Natural killer cell (primary cell): ENCODE data around the gene CGB3. TPM values are rescaled to one million over a fixed set of nuclear protein-coding genes. Genes with fewer than 3 reads are reported as not detected.
A peak's percentile ranks its signal among the peaks of the same experiment; 100 is the strongest.

ENCODE experiments used
- ATAC-seq, 3 donors: fragments of 150-1000 bp in 2 of 3; fragments of 200-7000 bp in 1 of 3; cut with Tn5 transposase; 1 replicate in 1 of 3; 2 replicates in 2 of 3; pipeline ENCODE4 v1.10.0; 2021; ENCODE audit warnings: mild to moderate bottlenecking in 2 of 3, moderate library complexity in 2 of 3
- DNase-seq, 2 donors: peaks; one replicate each; pipeline versions ENCODE4 v3.0.0 to v3.0.0-alpha.2; 2013 to 2021; ENCODE audit warnings: mixed read lengths in 1 of 2
- H3K27ac ChIP-seq: one replicate; pipeline ENCODE4 v1.5.1; 2013; ENCODE audit warnings: mild to moderate bottlenecking, low read length
- H3K27me3 ChIP-seq: one replicate; pipeline ENCODE4 v1.6.1; 2013; ENCODE audit warnings: low read length; ENCODE audit not compliant: control insufficient read depth, insufficient read depth
- H3K36me3 ChIP-seq: one replicate; pipeline ENCODE4 v1.6.1; 2013; ENCODE audit warnings: low read length; ENCODE audit not compliant: control insufficient read depth, insufficient read depth
- H3K4me1 ChIP-seq: one replicate; pipeline ENCODE4 v1.6.1; 2013; ENCODE audit warnings: low read length; ENCODE audit not compliant: control insufficient read depth, insufficient read depth
- H3K4me3 ChIP-seq: one replicate; pipeline ENCODE4 v1.5.1; 2013; ENCODE audit warnings: low read length
- H3K9me3 ChIP-seq: one replicate; pipeline ENCODE4 v1.6.1; 2013; ENCODE audit warnings: low read length; ENCODE audit not compliant: control insufficient read depth, insufficient read depth
- H3K27ac Mint-ChIP-seq, 2 donors: one replicate each; pipeline ENCODE4 v1.8.0; 2022; ENCODE audit warnings: mild to moderate bottlenecking in 2 of 2, mixed read lengths in 2 of 2, moderate library complexity in 1 of 2
- H3K27me3 Mint-ChIP-seq, 2 donors: one replicate each; pipeline ENCODE4 v1.8.0; 2022; ENCODE audit warnings: low read depth in 2 of 2, mixed read lengths in 2 of 2
- H3K36me3 Mint-ChIP-seq: one replicate; pipeline ENCODE4 v1.8.0; 2022; ENCODE audit warnings: mixed read lengths
- H3K4me1 Mint-ChIP-seq, 2 donors: one replicate each; pipeline ENCODE4 v1.8.0; 2022; ENCODE audit warnings: mixed read lengths in 2 of 2
- H3K4me3 Mint-ChIP-seq: one replicate; pipeline ENCODE4 v1.8.0; 2022; ENCODE audit warnings: mild to moderate bottlenecking, moderate library complexity, mixed read lengths
- H3K9me3 Mint-ChIP-seq, 2 donors: one replicate each; pipeline ENCODE4 v1.8.0; 2022; ENCODE audit warnings: mixed read lengths in 2 of 2
- CTCF ChIP-seq: fragments of 200-600 bp; IDR thresholded peaks from one replicate; pipeline ENCODE4 v1.8.0; 2022; ENCODE audit warnings: antibody characterized with exemption
- WGBS: methylation state at CpG from one replicate; pipeline ENCODE4 v1.1.7; 2013; ENCODE audit warnings: missing lambda C conversion rate; ENCODE audit not compliant: insufficient coverage; 5-methylcytosine and 5-hydroxymethylcytosine counted together
- intact Hi-C: fragments of 100-400 bp; cut with micrococcal nuclease; formaldehyde crosslinking; loops from one replicate; pipeline ENCODE4 v1.14.2; 2022
- total RNA-seq, 4 donors: library from RNA; stranded (reverse); fragments of 120-200 nt in 1 of 4; gene quantifications; one replicate each; pipeline versions ENCODE4 v1.2.3 to v1.2.4, GENCODE V29; 2013 to 2022

Gene CGB3
- total RNA-seq, 3 donors from 2014 or later (not counting 1 experiment from before 2014, with no cell fraction given), result not detected

GRCh38 chr19:48993175-48994034 lies 30.7 kb downstream of the CGB3 start, which contains the start of the genes GYS1 and RUVBL2:
Gene GYS1, minus strand, starts transcription at chr19:48993309. Its CDS starts 197 bp downstream, at chr19:48993112.
Gene RUVBL2, plus strand, starts transcription at chr19:48993887. Its CDS starts 25 bp downstream, at chr19:48993912.
- Histone ChIP-seq H3K36me3 (peaks cover 4% of the 10 kb centered on the region), H3K9me3 (no peaks in the 10 kb centered on the region), H3K27ac (peak within 1 kb of the TSS; percentile 86), H3K4me1 (peaks cover 31% of the 10 kb centered on the region), H3K4me3 (peak within 1 kb of the TSS; percentile 79), H3K27me3 (no peaks in the 10 kb centered on the region)
- no peaks in the 10 kb centered on the region for H3K36me3 Mint-ChIP-seq
- H3K9me3 Mint-ChIP-seq, result no peaks in the 10 kb centered on the region
- H3K27me3 Mint-ChIP-seq, result no peaks in the 10 kb centered on the region
- DNase-seq, result peak; percentile 98 to 100
- peak within 1 kb of the TSS; percentile 97 for H3K4me3 Mint-ChIP-seq
- ATAC-seq, result peak; percentile 90 to 98 (median 92)
- WGBS, result under 1% methylated on average over 56 of the region's 56 CpGs
- peak within 1 kb of the TSS; percentile 94 to 97 for H3K27ac Mint-ChIP-seq
- H3K4me1 Mint-ChIP-seq, result peaks cover 28 to 51% of the 10 kb centered on the region in 2 donors
- TF ChIP-seq CTCF, result peak; percentile 97
- intact Hi-C loops, result loop anchor here (10.0 kb wide), 2 partner anchors 151 to 359 kb away; partner anchors contain the start of gene DBP

GRCh38 chr19:48992581-48993174 lies 31.5 kb downstream of the CGB3 start:
- H3K36me3 Mint-ChIP-seq, result no peaks in the 10 kb centered on the region

GRCh38 chr19:48991873-48992580 lies 32.1 kb downstream of the CGB3 start:
- Histone ChIP-seq H3K4me3 (peak overlapping the region; percentile 79), H3K27ac (peak overlapping the region; percentile 30), H3K9me3 (no peaks in the 10 kb centered on the region), H3K36me3 (peaks cover 6% of the 10 kb centered on the region), H3K4me1 (peaks cover 31% of the 10 kb centered on the region), H3K27me3 (no peaks in the 10 kb centered on the region)
- Mint-ChIP-seq H3K9me3 (no peaks in the 10 kb centered on the region), H3K27ac (peak overlapping the region; percentile 94 to 97), H3K27me3 (no peaks in the 10 kb centered on the region), H3K36me3 (no peaks in the 10 kb centered on the region), H3K4me1 (peaks cover 28 to 50% of the 10 kb centered on the region in 2 donors), H3K4me3 (peak overlapping the region; percentile 97)
- DNase-seq (no peak), ATAC-seq (no peak)
- WGBS, result 51% methylated on average over 8 of the region's 8 CpGs
- no peak for TF ChIP-seq CTCF
- intact Hi-C loops, result loop anchor here (10.0 kb wide), 2 partner anchors 153 to 357 kb away; partner anchors contain the start of gene DBP

More at GRCh38 chr19:48992581-48993174, 31.5 kb downstream of the CGB3 start:
- DNase-seq, result no peak
- H3K27me3 Mint-ChIP-seq, result no peaks in the 10 kb centered on the region
- peak overlapping the region; percentile 97 for H3K4me3 Mint-ChIP-seq
- WGBS, result under 1% methylated on average over 20 of the region's 20 CpGs
- peaks cover 6% of the 10 kb centered on the region for H3K36me3 ChIP-seq
- TF ChIP-seq CTCF, result no peak
- H3K4me1 ChIP-seq, result peaks cover 31% of the 10 kb centered on the region
- H3K27me3 ChIP-seq, result no peaks in the 10 kb centered on the region
- intact Hi-C loops, result loop anchor here (10.0 kb wide), 2 partner anchors 152 to 358 kb away; partner anchors contain the start of gene DBP
- H3K9me3 ChIP-seq, result no peaks in the 10 kb centered on the region
- H3K27ac ChIP-seq, result peak overlapping the region; percentile 30
- peak overlapping the region; percentile 79 for H3K4me3 ChIP-seq
- H3K9me3 Mint-ChIP-seq, result no peaks in the 10 kb centered on the region
- no peak for ATAC-seq
- H3K4me1 Mint-ChIP-seq, result peaks cover 28 to 52% of the 10 kb centered on the region in 2 donors
- peak overlapping the region; percentile 94 to 97 for H3K27ac Mint-ChIP-seq
